SK-N-SH (cell line): ENCODE results near the gene PERCC1. TPM values are rescaled to one million over a fixed set of nuclear protein-coding genes. Genes with fewer than 3 reads are reported as not detected.
"Not testable (repeated sequence)": the region's sequence is repeated elsewhere in the genome, so short reads cannot be mapped to it uniquely, and the experiment has no call there.

Experiments used
- CTCF ChIA-PET: fragments of 300-600, 350-600 bp; formaldehyde crosslinking; extraction: SDS; loops from one replicate; lab custom pipeline; 2021; lab: Yijun Ruan, JAX
- POLR2A ChIA-PET: fragments of 350-600 bp; sonication (Branson Sonifier 250); formaldehyde crosslinking; extraction: SDS; loops from one replicate; lab custom pipeline; 2020; ENCODE audit warnings: antibody characterized with exemption, inconsistent platforms; lab: Yijun Ruan, JAX
- DNase-seq: peaks from one replicate; pipeline ENCODE4 v3.0.0; 2012
- H2AFZ ChIP-seq: fragments of 200-600 bp; sonication (generic); 2 replicates; pipeline ENCODE4 v1.8.1; 2016; ENCODE audit warnings: antibody characterized with exemption, mild to moderate bottlenecking, low read depth
- H3F3A ChIP-seq: fragments of 200-600 bp; sonication (generic); replicated peaks from 2 replicates; pipeline ENCODE3; 2016; ENCODE audit warnings: antibody characterized with exemption, mild to moderate bottlenecking; ENCODE audit not compliant: insufficient read depth
- H3K27ac ChIP-seq, 2 experiments: fragments of 200-500 bp in 1 of 2; fragments of 200-600 bp in 1 of 2; sonication (Bioruptor generic) in 1 of 2; sonication (generic), shearing (Covaris generic) in 1 of 2; 2 replicates each; pipeline versions ENCODE4 v1.5.1 to v1.6.1; 2014 to 2016; ENCODE audit warnings: low read depth in 2 of 2, inconsistent platforms in 1 of 2, low read length in 1 of 2, mild to moderate bottlenecking in 1 of 2, mixed read lengths in 1 of 2
- H3K27me3 ChIP-seq: fragments of 200-600 bp; sonication (generic), shearing (Covaris generic); 2 replicates; pipeline ENCODE4 v1.6.1; 2016; ENCODE audit warnings: mixed run types; ENCODE audit not compliant: insufficient read depth
- H3K36me3 ChIP-seq, 2 experiments: fragments of 200-500 bp in 1 of 2; fragments of 200-600 bp in 1 of 2; sonication (Bioruptor generic) in 1 of 2; sonication (generic) in 1 of 2; replicated peaks in 1 of 2; 2 replicates each; pipeline versions ENCODE3 to v1.5.1; 2014 to 2016; ENCODE audit warnings: low read length in 1 of 2, mild to moderate bottlenecking in 1 of 2; ENCODE audit not compliant: insufficient read depth in 2 of 2, control insufficient read depth in 1 of 2
- H3K4me1 ChIP-seq, 2 experiments: fragments of 200-500 bp in 1 of 2; fragments of 200-600 bp in 1 of 2; sonication (Bioruptor generic) in 1 of 2; sonication (generic), shearing (Covaris generic) in 1 of 2; 2 replicates each; pipeline versions ENCODE4 v1.5.1 to v1.6.1; 2014 to 2016; ENCODE audit warnings: low read depth in 1 of 2, low read length in 1 of 2, mixed run types in 1 of 2; ENCODE audit not compliant: insufficient read depth in 2 of 2, control insufficient read depth in 1 of 2
- H3K4me2 ChIP-seq: fragments of 200-600 bp; sonication (generic), shearing (Covaris generic); 2 replicates; pipeline ENCODE4 v1.6.1; 2017; ENCODE audit warnings: mixed run types
- H3K4me3 ChIP-seq, 2 experiments: fragments of 200-500 bp in 1 of 2; fragments of 200-600 bp in 1 of 2; sonication (Bioruptor generic) in 1 of 2; sonication (generic), shearing (Covaris generic) in 1 of 2; 2 replicates each; pipeline versions ENCODE4 v1.5.1 to v1.8.1; 2014 to 2016; ENCODE audit warnings: low read depth in 2 of 2, inconsistent platforms in 1 of 2, low read length in 1 of 2, mild to moderate bottlenecking in 1 of 2, mixed read lengths in 1 of 2, moderate library complexity in 1 of 2
- H3K79me2 ChIP-seq: fragments of 200-600 bp; sonication (generic); 2 replicates; pipeline ENCODE4 v1.8.1; 2017; ENCODE audit warnings: mild to moderate bottlenecking; ENCODE audit not compliant: insufficient read depth
- H3K9ac ChIP-seq: fragments of 200-600 bp; sonication (generic); 2 replicates; pipeline ENCODE4 v1.6.1; 2017; ENCODE audit warnings: mixed run types
- H3K9me2 ChIP-seq: fragments of 200-600 bp; sonication (generic); 2 replicates; pipeline ENCODE4 v1.6.1; 2017; ENCODE audit warnings: mixed run types
- H3K9me3 ChIP-seq: fragments of 200-600 bp; sonication (generic); 2 replicates; pipeline ENCODE4 v1.6.1; 2017; ENCODE audit warnings: mixed run types, mild to moderate bottlenecking, moderate library complexity
- H4K20me1 ChIP-seq: fragments of 200-600 bp; sonication (generic); 2 replicates; pipeline ENCODE4 v1.6.1; 2017; ENCODE audit warnings: mild to moderate bottlenecking, mixed run types; ENCODE audit not compliant: insufficient read depth
- CTCF ChIP-seq: fragments of 200-600 bp; sonication (generic); IDR thresholded peaks from 2 replicates; pipeline ENCODE4 v1.6.1; 2017; ENCODE audit warnings: antibody characterized with exemption, mild to moderate bottlenecking, moderate library complexity
- ELF1 ChIP-seq: IDR thresholded peaks from 2 replicates; pipeline ENCODE4 v1.4.0; 2012
- FOXJ3 ChIP-seq: sonication (generic); formaldehyde crosslinking; IDR thresholded peaks from 2 replicates; pipeline ENCODE4 v1.5.1; 2020; ENCODE audit warnings: mild to moderate bottlenecking, missing genetic modification reagents
- NRF1 ChIP-seq: IDR thresholded peaks from 2 replicates; pipeline ENCODE4 v1.6.1; 2012; ENCODE audit warnings: low read depth, mild to moderate bottlenecking, low read length
- RXRA ChIP-seq: IDR thresholded peaks from 2 replicates; pipeline ENCODE4 v1.4.0; 2012; ENCODE audit warnings: low read depth, mild to moderate bottlenecking, borderline replicate concordance
- SIN3A ChIP-seq: IDR thresholded peaks from 2 replicates; pipeline ENCODE4 v1.6.1; 2012; ENCODE audit warnings: low read depth, mild to moderate bottlenecking, low read length, moderate library complexity, borderline replicate concordance
- SMC3 ChIP-seq: IDR thresholded peaks from 2 replicates; pipeline ENCODE4 v1.6.1; 2012; ENCODE audit warnings: low read depth, low read length, improper control_type of control experiment
- WGBS: methylation state at CpG from one replicate; pipeline ENCODE4 v1.1.6; 2017; ENCODE audit warnings: low lambda C conversion rate; 5-methylcytosine and 5-hydroxymethylcytosine counted together
- polyA plus RNA-seq, 3 experiments: library from polyadenylated mRNA; depleted of rRNA; stranded (reverse); fragments of >200 nt; gene quantifications; 2 replicates each; pipeline ENCODE4 v1.2.3, GENCODE V29; 2012
- TF ChIP-seq, protein P1 (sequence below): IDR thresholded peaks from 2 replicates; pipeline ENCODE4 v1.4.0; 2012; ENCODE audit warnings: low read depth, borderline replicate concordance
- TF ChIP-seq, protein P2 (sequence below): IDR thresholded peaks from 2 replicates; pipeline ENCODE4; 2012
- TF ChIP-seq, protein P3 (sequence below): fragments of 150-350 bp; IDR thresholded peaks from 2 replicates; pipeline ENCODE4 v1.6.1; 2016; ENCODE audit warnings: mild to moderate bottlenecking, low read depth, low read length
- TF ChIP-seq, protein P4 (sequence below): IDR thresholded peaks from 2 replicates; pipeline ENCODE4 v1.6.1; 2012; ENCODE audit warnings: mild to moderate bottlenecking, low read depth, low read length, moderate library complexity

Gene PERCC1
- polyA plus RNA-seq, 1 of the 3 experiments (the other 2 are of a cell fraction): not detected

GRCh38 chr16:1468426-1468810 lies 37.5 kb downstream of the PERCC1 start:
- H3K4me2 ChIP-seq: no peak overlapping the region
- CTCF ChIA-PET: no interaction called here
- no peak overlapping the region for H3K9ac ChIP-seq
- no peak for TF ChIP-seq NRF1
- no peak for TF ChIP-seq SMC3
- TF ChIP-seq FOXJ3 (CRISPR knock-in tag): no peak
- TF ChIP-seq CTCF: no peak
- TF ChIP-seq, protein P1, sequence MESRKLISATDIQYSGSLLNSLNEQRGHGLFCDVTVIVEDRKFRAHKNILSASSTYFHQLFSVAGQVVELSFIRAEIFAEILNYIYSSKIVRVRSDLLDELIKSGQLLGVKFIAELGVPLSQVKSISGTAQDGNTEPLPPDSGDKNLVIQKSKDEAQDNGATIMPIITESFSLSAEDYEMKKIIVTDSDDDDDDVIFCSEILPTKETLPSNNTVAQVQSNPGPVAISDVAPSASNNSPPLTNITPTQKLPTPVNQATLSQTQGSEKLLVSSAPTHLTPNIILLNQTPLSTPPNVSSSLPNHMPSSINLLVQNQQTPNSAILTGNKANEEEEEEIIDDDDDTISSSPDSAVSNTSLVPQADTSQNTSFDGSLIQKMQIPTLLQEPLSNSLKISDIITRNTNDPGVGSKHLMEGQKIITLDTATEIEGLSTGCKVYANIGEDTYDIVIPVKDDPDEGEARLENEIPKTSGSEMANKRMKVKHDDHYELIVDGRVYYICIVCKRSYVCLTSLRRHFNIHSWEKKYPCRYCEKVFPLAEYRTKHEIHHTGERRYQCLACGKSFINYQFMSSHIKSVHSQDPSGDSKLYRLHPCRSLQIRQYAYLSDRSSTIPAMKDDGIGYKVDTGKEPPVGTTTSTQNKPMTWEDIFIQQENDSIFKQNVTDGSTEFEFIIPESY: no peak
- TF ChIP-seq, protein P2, sequence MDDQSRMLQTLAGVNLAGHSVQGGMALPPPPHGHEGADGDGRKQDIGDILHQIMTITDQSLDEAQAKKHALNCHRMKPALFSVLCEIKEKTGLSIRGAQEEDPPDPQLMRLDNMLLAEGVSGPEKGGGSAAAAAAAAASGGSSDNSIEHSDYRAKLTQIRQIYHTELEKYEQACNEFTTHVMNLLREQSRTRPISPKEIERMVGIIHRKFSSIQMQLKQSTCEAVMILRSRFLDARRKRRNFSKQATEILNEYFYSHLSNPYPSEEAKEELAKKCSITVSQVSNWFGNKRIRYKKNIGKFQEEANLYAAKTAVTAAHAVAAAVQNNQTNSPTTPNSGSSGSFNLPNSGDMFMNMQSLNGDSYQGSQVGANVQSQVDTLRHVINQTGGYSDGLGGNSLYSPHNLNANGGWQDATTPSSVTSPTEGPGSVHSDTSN: no peak
- TF ChIP-seq, protein P3, sequence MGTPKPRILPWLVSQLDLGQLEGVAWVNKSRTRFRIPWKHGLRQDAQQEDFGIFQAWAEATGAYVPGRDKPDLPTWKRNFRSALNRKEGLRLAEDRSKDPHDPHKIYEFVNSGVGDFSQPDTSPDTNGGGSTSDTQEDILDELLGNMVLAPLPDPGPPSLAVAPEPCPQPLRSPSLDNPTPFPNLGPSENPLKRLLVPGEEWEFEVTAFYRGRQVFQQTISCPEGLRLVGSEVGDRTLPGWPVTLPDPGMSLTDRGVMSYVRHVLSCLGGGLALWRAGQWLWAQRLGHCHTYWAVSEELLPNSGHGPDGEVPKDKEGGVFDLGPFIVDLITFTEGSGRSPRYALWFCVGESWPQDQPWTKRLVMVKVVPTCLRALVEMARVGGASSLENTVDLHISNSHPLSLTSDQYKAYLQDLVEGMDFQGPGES: no peak
- TF ChIP-seq, protein P4, sequence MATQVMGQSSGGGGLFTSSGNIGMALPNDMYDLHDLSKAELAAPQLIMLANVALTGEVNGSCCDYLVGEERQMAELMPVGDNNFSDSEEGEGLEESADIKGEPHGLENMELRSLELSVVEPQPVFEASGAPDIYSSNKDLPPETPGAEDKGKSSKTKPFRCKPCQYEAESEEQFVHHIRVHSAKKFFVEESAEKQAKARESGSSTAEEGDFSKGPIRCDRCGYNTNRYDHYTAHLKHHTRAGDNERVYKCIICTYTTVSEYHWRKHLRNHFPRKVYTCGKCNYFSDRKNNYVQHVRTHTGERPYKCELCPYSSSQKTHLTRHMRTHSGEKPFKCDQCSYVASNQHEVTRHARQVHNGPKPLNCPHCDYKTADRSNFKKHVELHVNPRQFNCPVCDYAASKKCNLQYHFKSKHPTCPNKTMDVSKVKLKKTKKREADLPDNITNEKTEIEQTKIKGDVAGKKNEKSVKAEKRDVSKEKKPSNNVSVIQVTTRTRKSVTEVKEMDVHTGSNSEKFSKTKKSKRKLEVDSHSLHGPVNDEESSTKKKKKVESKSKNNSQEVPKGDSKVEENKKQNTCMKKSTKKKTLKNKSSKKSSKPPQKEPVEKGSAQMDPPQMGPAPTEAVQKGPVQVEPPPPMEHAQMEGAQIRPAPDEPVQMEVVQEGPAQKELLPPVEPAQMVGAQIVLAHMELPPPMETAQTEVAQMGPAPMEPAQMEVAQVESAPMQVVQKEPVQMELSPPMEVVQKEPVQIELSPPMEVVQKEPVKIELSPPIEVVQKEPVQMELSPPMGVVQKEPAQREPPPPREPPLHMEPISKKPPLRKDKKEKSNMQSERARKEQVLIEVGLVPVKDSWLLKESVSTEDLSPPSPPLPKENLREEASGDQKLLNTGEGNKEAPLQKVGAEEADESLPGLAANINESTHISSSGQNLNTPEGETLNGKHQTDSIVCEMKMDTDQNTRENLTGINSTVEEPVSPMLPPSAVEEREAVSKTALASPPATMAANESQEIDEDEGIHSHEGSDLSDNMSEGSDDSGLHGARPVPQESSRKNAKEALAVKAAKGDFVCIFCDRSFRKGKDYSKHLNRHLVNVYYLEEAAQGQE: no peak
- no peak for TF ChIP-seq SIN3A
- TF ChIP-seq ELF1: no peak
- no peak for TF ChIP-seq RXRA
- TF ChIP-seq, all 33 proteins: peak for 0
- Histone ChIP-seq H4K20me1 (peaks cover 11% of the 10 kb centered on the region; the same call in 1 of the 2 replicates), H3K4me1 (no peaks in the 10 kb centered on the region; a peak in 1 of 4 replicates), H3K9me3 (no peaks in the 10 kb centered on the region), H3K79me2 (peaks cover 66% of the 10 kb centered on the region), H3K9me2 (no peaks in the 10 kb centered on the region), H3F3A (no peaks in the 10 kb centered on the region), H2AFZ (no peak overlapping the region), H3K27ac (no peak overlapping the region), H3K4me3 (no peak overlapping the region), H3K36me3 (peaks cover 0 to 3% of the 10 kb centered on the region in 2 experiments), H3K27me3 (no peaks in the 10 kb centered on the region)
- 90% methylated on average over 20 of the region's 22 CpGs for WGBS
- DNase-seq: no peak
- POLR2A ChIA-PET: no interaction called here

GRCh38 chr16:1469141-1469540 lies 38.3 kb downstream of the PERCC1 start:
- H3K9me2 ChIP-seq, H3K4me2 ChIP-seq, DNase-seq, POLR2A ChIA-PET, H3K9me3 ChIP-seq, H2AFZ ChIP-seq, H3K27me3 ChIP-seq, H3K9ac ChIP-seq, H3K4me1 ChIP-seq, H3F3A ChIP-seq, H3K27ac ChIP-seq, H3K36me3 ChIP-seq, H3K4me3 ChIP-seq, CTCF ChIA-PET: not testable (repeated sequence)
- WGBS: 81% methylated on average over 5 of the region's 5 CpGs
- Histone ChIP-seq H3K79me2 (peaks cover 73% of the 10 kb centered on the region), H4K20me1 (peaks cover 11% of the 10 kb centered on the region; the same call in 1 of the 2 replicates)
